HG03045 (cell line): ENCODE data around the gene SEMA3D.

Experiments used
- ATAC-seq: cut with Tn5 transposase; IDR thresholded peaks from one replicate; pipeline ENCODE4 v1.9.1; 2021; ENCODE audit warnings: mild to moderate bottlenecking, moderate library complexity; ENCODE audit not compliant: unreplicated experiment

SEMA3D gene

DNA sequence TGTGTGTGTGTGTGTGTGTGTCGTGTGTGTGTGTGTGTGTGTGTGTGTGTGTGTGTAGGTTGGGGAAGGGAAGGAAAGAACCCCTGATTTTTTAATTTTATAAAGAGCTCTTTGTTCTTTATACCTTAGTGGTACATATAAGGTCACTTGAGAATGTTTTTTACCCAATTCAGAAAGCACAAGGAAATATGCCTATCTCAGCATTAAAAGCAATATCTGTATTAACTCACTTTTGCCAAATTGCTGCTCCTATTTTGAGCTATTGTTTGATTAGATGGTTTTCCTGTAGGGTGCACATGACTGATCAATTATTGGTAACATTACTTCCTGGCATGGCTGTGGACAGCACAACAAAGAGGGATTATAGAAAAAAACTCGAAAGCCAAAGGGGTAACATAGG is 60.5 kb downstream of the SEMA3D start:
- no peak for ATAC-seq

DNA sequence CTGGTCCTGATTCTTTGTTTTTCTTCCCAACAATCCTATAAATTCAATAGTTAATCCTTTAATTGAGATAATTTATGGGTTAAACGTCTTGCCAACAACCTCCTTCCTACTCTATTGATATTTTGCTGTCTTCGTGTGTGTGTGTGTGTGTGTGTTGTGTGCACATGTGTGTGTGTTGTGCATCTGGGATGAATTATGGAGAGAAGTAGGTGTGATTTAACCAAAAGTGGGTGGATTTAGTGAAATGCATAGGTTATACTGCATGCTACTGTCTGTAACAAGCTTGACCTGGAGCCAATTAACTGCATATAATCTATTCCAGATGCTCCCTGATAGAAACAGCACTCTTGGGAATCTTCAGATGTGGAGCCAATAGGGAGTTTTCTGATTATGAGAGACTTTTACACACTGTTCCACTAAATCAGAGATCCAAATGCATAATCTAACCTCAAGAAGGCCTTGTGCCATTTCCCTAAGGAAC is 61.2 kb downstream of the SEMA3D start:
- ATAC-seq = no peak

- no peak for ATAC-seq
Observed at GRCh38 chr7:85125176-85125575, 61.7 kb downstream of the SEMA3D start.

DNA sequence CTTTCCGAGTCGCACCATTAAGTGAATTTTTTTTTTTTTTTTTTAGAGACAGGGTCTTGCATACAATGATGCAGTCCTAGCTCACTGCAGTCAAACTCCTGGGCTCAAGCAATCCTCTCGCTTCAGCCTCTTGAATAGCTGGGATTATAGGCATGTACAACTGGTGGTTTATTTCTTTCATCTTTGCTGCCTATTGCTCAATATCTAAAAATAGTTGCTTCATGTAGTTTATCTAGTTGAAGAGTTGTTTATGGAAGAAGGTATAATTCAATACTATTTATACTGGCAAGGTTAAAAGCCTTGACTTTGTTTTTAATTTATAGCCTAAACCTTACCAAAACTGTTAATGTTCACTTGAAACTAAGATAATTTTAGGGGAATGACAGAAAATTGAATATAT is 66.9 kb downstream of the SEMA3D start:
- no peak for ATAC-seq

GRCh38 chr7:85115862-85116261 is 71.0 kb downstream of the SEMA3D start:
- no peak for ATAC-seq

- ATAC-seq = no peak
Observed at GRCh38 chr7:85115006-85115405, 71.8 kb downstream of the SEMA3D start.

- ATAC-seq = no peak
Observed at GRCh38 chr7:85114342-85114741, 72.5 kb downstream of the SEMA3D start.

- ATAC-seq = no peak
Observed at GRCh38 chr7:85111761-85112160, 75.1 kb downstream of the SEMA3D start.

DNA sequence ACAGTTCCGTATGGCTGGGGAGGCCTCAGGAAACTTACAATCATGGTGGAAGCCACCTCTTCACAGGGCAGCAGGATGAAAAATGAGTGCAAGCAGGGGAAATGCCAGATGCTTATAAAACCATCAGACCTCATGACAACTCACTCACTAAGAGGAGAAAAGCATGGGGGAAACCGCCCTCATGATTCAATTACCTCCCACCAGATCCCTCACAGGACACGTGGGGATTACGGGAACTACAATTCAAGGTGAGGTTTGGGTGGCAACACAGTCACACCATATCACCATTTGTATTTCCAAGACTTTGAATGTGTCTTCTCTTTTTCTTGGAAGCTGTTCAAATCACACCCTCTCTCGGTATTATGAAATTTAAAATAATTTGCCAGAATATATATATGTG is 80.1 kb downstream of the SEMA3D start:
- no peak for ATAC-seq

- ATAC-seq = no peak
Observed at GRCh38 chr7:85104432-85105205, 82.2 kb downstream of the SEMA3D start.

DNA sequence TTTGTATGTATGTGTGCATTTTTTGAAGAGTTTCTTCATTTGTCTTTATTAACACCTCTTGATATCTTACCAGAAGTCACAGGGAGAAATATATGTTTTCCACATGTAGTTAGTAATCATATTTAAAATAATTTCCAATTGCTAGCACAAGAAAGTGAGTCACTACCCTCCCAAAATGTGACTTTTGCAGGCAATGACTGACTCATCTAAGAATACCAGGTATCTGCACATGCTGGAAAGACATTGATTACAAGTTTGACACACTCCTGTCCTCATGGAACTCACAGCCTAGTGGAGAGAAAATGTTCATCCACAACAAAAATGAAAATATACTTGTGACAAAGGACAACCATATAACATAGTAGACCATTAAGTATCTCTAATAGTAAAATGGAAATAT is 82.9 kb downstream of the SEMA3D start:
- no peak for ATAC-seq

DNA sequence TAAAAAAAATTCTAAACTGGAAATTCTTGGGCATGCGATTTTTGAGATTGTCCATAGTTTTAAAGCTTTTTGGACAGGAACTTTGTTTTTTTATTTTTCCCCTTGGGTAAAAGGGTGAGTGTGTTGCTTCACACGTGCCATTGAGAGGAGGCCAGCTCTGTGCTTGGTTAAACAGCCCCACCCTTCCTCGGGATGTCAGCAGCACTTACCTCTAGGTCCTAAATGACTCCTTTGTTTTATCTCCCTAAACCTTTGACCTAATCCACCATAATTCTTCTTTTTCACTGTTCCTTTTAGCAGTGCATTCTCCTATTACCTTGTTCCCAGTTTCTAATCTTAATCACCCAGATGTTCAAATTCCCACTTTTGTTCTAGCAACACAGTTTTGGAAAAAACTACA is 83.5 kb downstream of the SEMA3D start:
- no peak for ATAC-seq

DNA sequence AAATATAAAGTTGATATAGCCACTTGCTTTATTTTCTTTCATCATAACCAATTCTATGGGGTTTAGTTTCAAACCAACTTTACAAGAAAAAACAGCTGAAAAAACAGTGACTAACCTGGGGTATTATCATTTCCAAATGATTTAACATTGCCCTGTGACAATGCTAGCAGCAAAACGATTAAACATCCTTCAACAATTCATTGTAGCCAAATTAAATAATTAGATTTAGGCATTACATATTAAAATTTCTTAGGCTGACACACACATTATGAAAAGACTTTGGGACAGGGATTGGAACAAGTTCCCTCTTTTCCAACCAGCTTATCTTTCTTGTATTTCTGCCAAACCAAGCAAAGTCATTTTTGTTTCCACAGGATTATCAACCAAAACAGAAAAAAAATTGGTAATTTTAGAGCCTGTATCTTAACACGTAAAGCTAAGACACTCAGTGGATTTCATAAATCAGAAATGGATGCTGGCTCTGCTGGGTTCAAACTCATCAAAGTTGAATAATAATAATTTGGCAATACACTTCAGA is 84.0 kb downstream of the SEMA3D start:
- no peak for ATAC-seq

- no peak for ATAC-seq
Observed at GRCh38 chr7:85101347-85101746, 85.5 kb downstream of the SEMA3D start.

DNA sequence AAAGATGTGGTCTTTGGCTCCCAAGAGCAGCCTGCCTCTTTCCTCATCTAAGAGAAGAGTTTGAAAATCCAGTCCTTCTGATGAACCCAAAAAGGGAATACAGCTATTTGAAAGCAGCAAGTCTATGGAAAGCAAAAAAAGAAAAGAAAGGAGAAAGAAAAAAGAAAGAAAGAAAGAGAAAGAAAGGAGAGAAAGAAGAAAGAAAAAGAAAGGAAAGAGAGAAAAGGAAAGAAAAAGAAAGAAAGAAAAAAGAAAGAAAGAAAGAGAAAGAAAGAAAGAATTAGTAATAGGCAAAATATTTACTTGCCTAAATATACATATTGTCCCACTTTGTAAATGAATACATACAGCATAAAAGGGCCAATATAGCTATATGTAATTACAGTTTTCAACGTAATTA is 89.0 kb downstream of the SEMA3D start:
- ATAC-seq = no peak

GRCh38 chr7:85095806-85096205 is 91.0 kb downstream of the SEMA3D start:
- ATAC-seq = no peak

GRCh38 chr7:85095366-85095765 is 91.5 kb downstream of the SEMA3D start:
- no peak for ATAC-seq

DNA sequence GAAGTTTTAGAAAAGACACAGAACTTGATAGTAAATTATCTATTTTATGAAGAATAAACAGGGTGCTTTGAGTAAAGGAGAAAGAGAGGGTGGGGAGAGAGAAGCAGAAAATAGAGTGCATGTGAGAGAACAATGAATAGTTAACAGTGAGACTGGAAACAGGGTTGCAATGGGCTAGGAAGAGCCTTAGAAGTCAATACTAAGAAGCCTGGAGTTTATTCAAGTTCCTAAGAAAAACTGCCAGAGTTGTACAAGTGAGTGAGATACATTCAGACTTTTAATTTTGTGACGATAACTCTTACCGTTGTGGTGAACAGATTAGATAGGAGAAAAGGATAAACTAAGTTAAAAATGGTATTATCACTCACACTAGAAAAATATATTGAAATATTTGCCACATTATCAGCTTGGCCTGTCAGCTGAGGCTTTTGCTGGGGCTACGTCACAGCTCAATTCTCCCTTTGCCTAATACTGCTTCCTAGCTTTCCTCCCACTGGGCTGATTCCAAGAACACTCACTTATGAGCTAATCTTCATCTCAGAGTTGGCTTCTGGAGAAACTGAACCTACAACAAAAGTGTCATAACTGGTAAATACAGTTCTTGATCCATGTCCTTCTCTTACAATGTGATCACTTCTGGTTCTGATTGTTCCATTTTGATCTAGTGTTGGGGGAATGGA is 92.7 kb downstream of the SEMA3D start:
- ATAC-seq = no peak

DNA sequence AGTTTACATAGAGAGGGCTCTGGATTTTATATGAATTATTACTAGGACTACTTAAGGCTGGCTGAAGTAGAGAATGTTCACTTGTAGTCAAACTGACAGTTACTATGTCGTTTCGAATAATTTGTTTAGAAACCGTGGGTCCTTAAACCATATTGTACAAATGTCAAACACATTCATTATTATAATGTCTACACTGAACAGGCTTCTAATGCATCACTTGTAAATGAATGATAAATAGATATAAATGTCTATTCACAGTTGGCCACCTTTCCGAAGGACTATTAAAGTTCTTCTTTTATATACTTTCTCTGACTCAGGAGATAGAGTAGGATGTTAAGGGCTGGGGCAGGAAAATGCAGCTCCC is 95.3 kb downstream of the SEMA3D start:
- ATAC-seq = no peak

DNA sequence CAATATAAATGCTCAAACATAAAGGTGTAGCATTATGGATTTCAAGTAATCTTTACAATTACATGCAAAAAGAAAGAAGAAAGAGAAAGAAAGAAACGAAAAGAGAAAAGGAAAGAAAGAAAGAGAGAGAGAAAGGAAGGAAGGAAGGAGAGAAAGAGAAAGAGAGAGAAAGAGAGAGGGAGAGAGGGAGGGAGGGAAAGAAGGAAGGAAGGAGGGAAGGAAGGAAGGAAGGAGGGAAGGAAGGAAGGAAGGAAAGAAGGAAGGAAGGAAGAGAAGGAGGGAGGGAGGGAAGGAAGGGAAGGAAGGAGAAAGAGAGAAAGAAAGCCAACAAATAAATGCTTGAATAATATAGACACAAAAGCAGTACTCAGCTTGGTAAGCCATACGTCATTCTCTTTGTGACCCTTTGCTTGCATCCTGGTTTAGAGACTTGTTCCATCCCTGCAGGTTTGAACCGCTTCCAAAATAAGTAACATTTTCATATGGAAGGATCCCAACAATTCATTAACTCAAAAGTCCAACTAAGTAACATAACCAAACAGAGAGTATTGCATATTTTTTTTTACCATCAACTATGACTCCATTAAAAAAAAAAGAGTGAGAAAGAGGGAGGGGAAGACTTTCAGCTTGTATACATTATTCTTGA is 95.8 kb downstream of the SEMA3D start:
- ATAC-seq = no peak

- ATAC-seq = no peak
Observed at GRCh38 chr7:85090143-85090542, 96.7 kb downstream of the SEMA3D start.

DNA sequence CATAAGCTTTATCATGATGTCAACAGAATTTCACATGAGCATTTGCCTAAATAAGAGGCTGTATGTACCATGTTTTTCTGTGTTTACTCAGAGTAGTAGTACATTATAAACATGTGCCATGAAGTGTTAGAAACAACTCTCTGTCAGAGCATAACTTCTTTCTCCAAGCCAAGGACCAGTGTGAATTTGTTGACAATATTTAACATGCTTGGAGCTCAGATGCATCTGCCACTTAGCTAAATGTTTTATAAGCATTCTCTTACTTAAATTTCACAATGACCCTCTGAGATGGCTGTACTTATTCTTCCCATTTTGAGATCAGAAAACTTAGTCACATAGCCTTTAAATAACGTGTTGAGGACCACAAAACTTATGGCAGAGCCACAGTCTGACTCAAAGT is 105.0 kb downstream of the SEMA3D start:
- no peak for ATAC-seq
